Stomach (tissue), 9 donors: ENCODE measurements around the gene CDH5. TPM values are rescaled to one million over a fixed set of nuclear protein-coding genes. Genes with fewer than 3 reads are reported as not detected.

ENCODE experiments used
- DNase-seq, 2 donors: peaks; one replicate each; pipeline versions ENCODE4 v3.0.0 to v3.0.0-alpha.2; 2013 to 2019
- H3K27ac ChIP-seq, 5 donors: fragments of 200-600 bp in 4 of 5; sonication (generic) in 4 of 5; one replicate each; pipeline ENCODE4 v1.5.1; 2013 to 2019; ENCODE audit warnings: mild to moderate bottlenecking in 1 of 5, moderate library complexity in 1 of 5
- H3K27me3 ChIP-seq, 3 donors: fragments of 200-600 bp; sonication (generic); one replicate each; pipeline ENCODE4 v1.5.1; 2017 to 2019; ENCODE audit warnings: mixed run types in 1 of 3
- H3K36me3 ChIP-seq, 4 donors: fragments of 200-600 bp; sonication (generic); 1 replicate in 3 of 4; 2 replicates in 1 of 4; pipeline ENCODE4 v1.5.1; 2016 to 2019
- H3K4me1 ChIP-seq, 4 donors: fragments of 200-600 bp; sonication (generic); one replicate each; pipeline ENCODE4 v1.5.1; 2016 to 2019
- H3K4me3 ChIP-seq, 4 donors: fragments of 200-600 bp; sonication (generic) in 3 of 4; one replicate each; pipeline ENCODE4 v1.5.1; 2016 to 2019; ENCODE audit warnings: mild to moderate bottlenecking in 1 of 4
- H3K9me3 ChIP-seq, 4 donors: fragments of 200-600 bp; sonication (generic); one replicate each; pipeline ENCODE4 v1.5.1; 2016 to 2019
- CTCF ChIP-seq, 7 experiments: fragments of 450-650 bp in 4 of 7; fragments of 200-600 bp in 3 of 7; sonication (generic) in 3 of 7; IDR thresholded peaks; one replicate each; pipeline ENCODE4 v1.5.1; 2016 to 2019; ENCODE audit warnings: antibody characterized with exemption in 7 of 7, control low read depth in 2 of 7, mild to moderate bottlenecking in 1 of 7
- EP300 ChIP-seq: sonication (generic); formaldehyde crosslinking; IDR thresholded peaks from one replicate; pipeline ENCODE4 v1.6.1; 2017; ENCODE audit warnings: antibody characterized with exemption
- POLR2A ChIP-seq, 4 donors: fragments of 450-650 bp; IDR thresholded peaks; one replicate each; pipeline ENCODE4 v1.6.1; 2016; ENCODE audit warnings: antibody characterized with exemption in 4 of 4, control low read depth in 2 of 4, mild to moderate bottlenecking in 1 of 4, moderate library complexity in 1 of 4
- POLR2AphosphoS5 ChIP-seq, 3 donors: sonication (generic); formaldehyde crosslinking; IDR thresholded peaks; one replicate each; pipeline ENCODE4 v1.6.1; 2016; ENCODE audit warnings: antibody characterized with exemption in 3 of 3
- WGBS, 5 donors: extraction: QIAGEN DNeasy Blood & Tissue Kit in 3 of 5; methylation state at CpG; one replicate each; pipeline versions ENCODE4 v1.1.5 to v1.1.7; 2013 to 2018; 5-methylcytosine and 5-hydroxymethylcytosine counted together
- intact Hi-C: fragments of 100-400 bp; cut with DNase I; formaldehyde crosslinking; loops from one replicate; pipeline ENCODE4 v1.15.1; 2023; ENCODE audit warnings: low total_unique reads
- polyA plus RNA-seq, 3 donors: library from polyadenylated mRNA; stranded (reverse); fragments of 200-250 nt; gene quantifications; one replicate each; pipeline ENCODE4 v1.2.3, GENCODE V29; 2013
- total RNA-seq, 5 donors: library from RNA; depleted of rRNA; stranded (reverse); fragments of >200 nt; gene quantifications; one replicate each; pipeline versions ENCODE4 v1.1.0 to v1.2.3, GENCODE V29; 2014 to 2016
- donor health status: healthy with polysubstance abuse.
- donor health status: Bipolar disorder and iron deficiency.
- donor health status: healthy.

Gene CDH5
- total and polyA plus RNA-seq, 8 donors = 2.4 to 46.9 (median 17.2) TPM

DNA sequence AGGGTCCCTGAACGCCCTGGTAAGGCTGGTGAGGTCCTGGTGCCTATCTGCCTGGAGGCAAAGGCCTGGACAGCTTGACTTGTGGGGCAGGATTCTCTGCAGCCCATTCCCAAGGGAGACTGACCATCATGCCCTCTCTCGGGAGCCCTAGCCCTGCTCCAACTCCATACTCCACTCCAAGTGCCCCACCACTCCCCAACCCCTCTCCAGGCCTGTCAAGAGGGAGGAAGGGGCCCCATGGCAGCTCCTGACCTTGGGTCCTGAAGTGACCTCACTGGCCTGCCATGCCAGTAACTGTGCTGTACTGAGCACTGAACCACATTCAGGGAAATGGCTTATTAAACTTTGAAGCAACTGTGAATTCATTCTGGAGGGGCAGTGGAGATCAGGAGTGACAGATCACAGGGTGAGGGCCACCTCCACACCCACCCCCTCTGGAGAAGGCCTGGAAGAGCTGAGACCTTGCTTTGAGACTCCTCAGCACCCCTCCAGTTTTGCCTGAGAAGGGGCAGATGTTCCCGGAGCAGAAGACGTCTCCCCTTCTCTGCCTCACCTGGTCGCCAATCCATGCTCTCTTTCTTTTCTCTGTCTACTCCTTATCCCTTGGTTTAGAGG, 37.1 kb downstream of the CDH5 start:
- DNase-seq = no peak
- no peak overlapping the region for H3K27ac ChIP-seq
- no peaks in the 10 kb centered on the region for H3K36me3 ChIP-seq
- 62 to 72% (median 69%) methylated on average over 5 of the region's 5 CpGs for WGBS, 5 donors
- TF ChIP-seq POLR2A (IDR thresholded peaks at IDR 0.05) (no peak), POLR2AphosphoS5 (IDR thresholded peaks at IDR 0.05) (no peak), EP300 (no peak), CTCF (IDR thresholded peaks at IDR 0.05) (no peak)
- peaks cover 0 to 37% (median 0%) of the 10 kb centered on the region in 3 donors for H3K27me3 ChIP-seq
- no peak overlapping the region for H3K4me3 ChIP-seq
- intact Hi-C loops = no loop called here
- peaks cover 0 to 9% (median 3%) of the 10 kb centered on the region in 4 donors for H3K9me3 ChIP-seq
- peaks cover 6 to 17% (median 9%) of the 10 kb centered on the region in 4 donors for H3K4me1 ChIP-seq

- Histone ChIP-seq H3K27me3 (peaks cover 0 to 46% (median 0%) of the 10 kb centered on the region in 3 donors), H3K9me3 (peaks cover 0 to 9% (median 3%) of the 10 kb centered on the region in 4 donors), H3K27ac (no peak overlapping the region), H3K4me3 (no peak overlapping the region), H3K4me1 (peaks cover 6 to 20% (median 9%) of the 10 kb centered on the region in 4 donors), H3K36me3 (no peaks in the 10 kb centered on the region)
- DNase-seq = no peak
- intact Hi-C loops = loop anchor here (5.0 kb wide), 2 partner anchors 77 to 197 kb away; partner anchors contain the start of gene CMTM3
- TF ChIP-seq CTCF (IDR thresholded peaks at IDR 0.05) = no peak
- TF ChIP-seq POLR2A (IDR thresholded peaks at IDR 0.05) = no peak
- no peak for TF ChIP-seq EP300
- TF ChIP-seq POLR2AphosphoS5 (IDR thresholded peaks at IDR 0.05) = no peak
- WGBS, 5 donors = 60 to 73% (median 66%) methylated on average over 2 of the region's 2 CpGs
Measured at GRCh38 chr16:66405057-66405783, 38.7 kb downstream of the CDH5 start.

DNA sequence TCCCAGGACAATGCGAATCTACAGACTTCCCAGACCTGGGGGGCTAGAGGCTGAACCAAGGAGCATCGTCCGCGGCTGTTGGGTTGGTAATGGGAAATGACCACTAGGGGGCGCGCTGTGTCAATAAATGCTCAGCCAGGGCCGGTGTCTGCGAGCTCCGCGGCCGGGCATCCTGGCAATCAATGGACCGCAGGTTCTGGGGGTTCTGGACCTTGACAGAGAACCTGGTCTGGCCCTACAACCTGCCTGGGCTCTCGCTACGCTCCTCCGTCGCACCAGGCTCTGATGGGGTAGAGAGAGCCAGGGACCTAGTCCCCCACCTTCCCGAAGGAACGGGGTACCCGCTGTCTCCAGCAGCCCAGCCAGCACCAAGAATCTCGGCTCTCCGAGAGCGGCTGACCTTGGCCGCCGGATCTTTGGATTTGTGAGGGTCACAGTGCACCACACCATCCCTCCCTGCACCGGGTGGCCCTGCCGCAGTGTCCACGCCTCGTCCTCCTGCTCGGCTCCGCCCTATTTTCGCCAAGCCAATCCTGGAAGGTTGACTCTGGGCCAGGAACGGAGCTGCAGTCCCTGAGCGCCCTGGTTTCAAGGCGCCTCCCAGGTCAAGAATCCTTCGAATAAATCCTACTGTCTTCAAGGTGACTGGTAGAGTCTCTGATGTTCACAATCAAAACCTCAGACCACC, 40.2 kb downstream of the CDH5 start:
- TF ChIP-seq CTCF (IDR thresholded peaks at IDR 0.05) (peak in 5 of 7 experiments; percentile 70 to 96 (median 89)), POLR2AphosphoS5 (IDR thresholded peaks at IDR 0.05) (no peak)
- H3K4me1 ChIP-seq = peaks cover 6 to 20% (median 9%) of the 10 kb centered on the region in 4 donors
- H3K36me3 ChIP-seq = no peaks in the 10 kb centered on the region
- intact Hi-C loops = loop anchor here (5.0 kb wide), 2 partner anchors 76 to 196 kb away; partner anchors contain the start of gene CMTM3
- peaks cover 0 to 9% (median 3%) of the 10 kb centered on the region in 4 donors for H3K9me3 ChIP-seq
- peak; percentile 89 to 92 for DNase-seq
- peak overlapping the region in 2 of 5 donors; percentile 34 to 44 for H3K27ac ChIP-seq
- WGBS, 5 donors = 0 to 7% (median 1%) methylated on average over 20 to 35 of the region's 35 CpGs
- peak overlapping the region; percentile 41 to 59 (median 51) for H3K4me3 ChIP-seq
- peaks cover 0 to 49% (median 0%) of the 10 kb centered on the region in 3 donors for H3K27me3 ChIP-seq
